HepG2 (cell line): ENCODE measurements around the gene SLC7A8. TPM values are rescaled to one million over a fixed set of nuclear protein-coding genes. Genes with fewer than 3 reads are reported as not detected.

ENCODE experiments used
- ATAD3A ChIP-seq: sonication (generic); formaldehyde crosslinking; IDR thresholded peaks from 2 replicates; pipeline ENCODE4 v1.4.0; 2020; ENCODE audit warnings: missing genetic modification reagents
- ERF ChIP-seq: IDR thresholded peaks from 2 replicates; pipeline ENCODE4 v1.6.1; 2018; ENCODE audit warnings: missing biosample characterization, missing genetic modification reagents
- EZH2 ChIP-seq: conservative IDR thresholded peaks from 2 replicates; pipeline ENCODE4 v1.6.1; 2012; ENCODE audit warnings: mild to moderate bottlenecking, low read depth, low read length, moderate library complexity
- HMG20B ChIP-seq: conservative IDR thresholded peaks from 2 replicates; pipeline ENCODE4 v1.6.1; 2016; ENCODE audit warnings: missing genetic modification reagents, missing compliant biosample characterization
- JUND ChIP-seq: sonication (generic); formaldehyde crosslinking; IDR thresholded peaks from 2 replicates; pipeline ENCODE4 v1.8.0; 2022; ENCODE audit warnings: mild to moderate bottlenecking, missing genetic modification reagents
- KAT7 ChIP-seq: IDR thresholded peaks from 2 replicates; pipeline ENCODE4 v1.6.1; 2018; ENCODE audit warnings: borderline replicate concordance, missing compliant biosample characterization
- PAXIP1 ChIP-seq: sonication (generic); formaldehyde crosslinking; conservative IDR thresholded peaks from 2 replicates; pipeline ENCODE4 v1.4.0; 2020; ENCODE audit warnings: mild to moderate bottlenecking, missing genetic modification reagents, moderate library complexity
- RXRA ChIP-seq: sonication (generic); formaldehyde crosslinking; IDR thresholded peaks from 2 replicates; pipeline ENCODE4 v1.5.1; 2020; ENCODE audit warnings: missing genetic modification reagents
- SOX5 ChIP-seq: IDR thresholded peaks from 2 replicates; pipeline ENCODE4 v1.6.1; 2016; ENCODE audit warnings: borderline replicate concordance
- SP1 ChIP-seq, 2 experiments: fragments of 450-650 bp in 1 of 2; sonication (generic) in 1 of 2; formaldehyde crosslinking in 1 of 2; IDR thresholded peaks; 2 replicates each; pipeline versions ENCODE4 v1.4.0 to v1.6.1; 2016 to 2020; ENCODE audit warnings: missing genetic modification reagents in 1 of 2
- SRF ChIP-seq: IDR thresholded peaks from 2 replicates; pipeline ENCODE4 v1.6.1; 2011; ENCODE audit warnings: mild to moderate bottlenecking, low read depth, low read length, moderate library complexity
- SRSF1 ChIP-seq: fragments of 200-400 bp; formaldehyde crosslinking; optimal IDR thresholded peaks from 2 replicates; pipeline ENCODE3; 2017; ENCODE audit warnings: mild to moderate bottlenecking, low read depth, low read length, moderate library complexity
- TAF1 ChIP-seq: sonication (generic); formaldehyde crosslinking; IDR thresholded peaks from 2 replicates; pipeline ENCODE4 v1.4.0; 2020; ENCODE audit warnings: missing genetic modification reagents
- TEAD2 ChIP-seq: sonication (generic); formaldehyde crosslinking; IDR thresholded peaks from 2 replicates; pipeline ENCODE4 v1.9.0; 2021; ENCODE audit warnings: missing genetic modification reagents
- U2AF1 ChIP-seq: fragments of 200-400 bp; formaldehyde crosslinking; optimal IDR thresholded peaks from 2 replicates; pipeline ENCODE3; 2017; ENCODE audit warnings: mild to moderate bottlenecking, low read depth, low read length
- ZBTB25 ChIP-seq: IDR thresholded peaks from 2 replicates; pipeline ENCODE4 v1.6.1; 2018; ENCODE audit warnings: missing genetic modification reagents
- ZFP37 ChIP-seq: sonication (generic); formaldehyde crosslinking; IDR thresholded peaks from 2 replicates; pipeline ENCODE4 v1.4.0; 2020; ENCODE audit warnings: missing genetic modification reagents, borderline replicate concordance
- ZFX ChIP-seq: sonication (generic); formaldehyde crosslinking; IDR thresholded peaks from 2 replicates; pipeline ENCODE4 v1.4.0; 2020; ENCODE audit warnings: mild to moderate bottlenecking, low read depth, missing genetic modification reagents, moderate library complexity
- ZNF205 ChIP-seq: IDR thresholded peaks from 2 replicates; pipeline ENCODE4 v1.6.1; 2018; ENCODE audit warnings: missing biosample characterization, missing genetic modification reagents
- ZNF234 ChIP-seq: sonication (generic); formaldehyde crosslinking; conservative IDR thresholded peaks from 2 replicates; pipeline ENCODE4 v1.5.1; 2020; ENCODE audit warnings: mild to moderate bottlenecking, missing genetic modification reagents
- ZNF691 ChIP-seq: sonication (generic); formaldehyde crosslinking; IDR thresholded peaks from 2 replicates; pipeline ENCODE4 v1.4.0; 2020; ENCODE audit warnings: missing genetic modification reagents, low read depth, mild to moderate bottlenecking, borderline replicate concordance
- ZSCAN31 ChIP-seq: sonication (generic); formaldehyde crosslinking; IDR thresholded peaks from 2 replicates; pipeline ENCODE4 v1.5.0; 2020; ENCODE audit warnings: low read depth, mild to moderate bottlenecking, missing genetic modification reagents
- polyA plus RNA-seq, 8 experiments: library from polyadenylated mRNA; depleted of rRNA in 3 of 8; stranded (reverse) in 7 of 8; unstranded in 1 of 8; fragments of >200 nt; fragmentation: Illumina TruSeq in 4 of 8; extraction: Trizol in 4 of 8; gene quantifications; 2 replicates each; pipeline versions ENCODE4 v1.2.1 to v1.2.3, GENCODE V29; 2011 to 2016; ENCODE audit warnings: low read depth in 4 of 8, missing spikeins in 1 of 8, mixed read lengths in 1 of 8; ENCODE audit not compliant: insufficient read depth in 1 of 8
- total RNA-seq, 5 experiments: library from RNA; depleted of rRNA; stranded (reverse); fragments of >200 nt; fragmentation: Illumina TruSeq; extraction: Trizol; gene quantifications; 2 replicates each; pipeline ENCODE4 v1.2.3, GENCODE V29; 2016; ENCODE audit warnings: low read depth in 1 of 5
- TF ChIP-seq, protein P1 (sequence below): sonication (generic); formaldehyde crosslinking; IDR thresholded peaks from 2 replicates; pipeline ENCODE4 v1.5.0; 2020; ENCODE audit warnings: missing genetic modification reagents

Gene SLC7A8
- total and polyA plus RNA-seq, 2 of the 13 experiments (the other 11 are each of a cell fraction or from before 2014, with no cell fraction given), result 0.25 TPM; not detected in 1

DNA sequence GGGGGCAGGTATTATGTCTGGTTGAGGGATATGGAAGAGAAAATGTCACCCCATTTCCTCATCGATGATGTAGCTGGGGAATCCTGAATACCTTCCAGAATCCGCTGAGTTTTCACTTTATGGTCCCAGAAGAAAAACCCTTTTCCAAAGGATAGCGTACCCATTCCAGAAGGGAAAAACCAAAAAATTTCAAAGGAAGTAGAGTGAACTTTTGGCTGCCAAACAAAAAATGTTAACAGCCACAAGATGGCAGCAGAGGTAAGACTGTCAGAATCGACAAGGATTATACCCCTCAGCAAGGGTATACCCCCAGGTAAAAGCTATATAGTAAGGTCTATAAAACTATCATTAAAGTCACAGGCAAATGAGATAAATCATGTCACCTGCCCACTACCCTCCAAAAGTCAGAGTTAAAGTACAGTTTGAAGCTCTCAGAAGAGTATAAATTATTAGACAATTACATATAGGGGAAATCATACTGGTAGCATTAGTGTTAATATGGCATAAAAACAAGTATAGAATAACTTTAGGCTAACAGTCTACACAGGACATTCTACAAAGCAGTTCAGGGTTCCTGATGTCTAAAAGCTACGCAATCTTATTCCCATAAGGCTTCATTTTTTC lies 106.6 kb downstream of the SLC7A8 start (continued):
- TF ChIP-seq ZNF234 (CRISPR knock-in tag), result no peak
- TF ChIP-seq U2AF1, result no peak
- no peak for TF ChIP-seq JUND (CRISPR knock-in tag)
- TF ChIP-seq PAXIP1 (CRISPR knock-in tag), result no peak
- TF ChIP-seq ZBTB25 (CRISPR knock-in tag), result no peak
- TF ChIP-seq SRF, result no peak
- 0 out of 2 replicates have a peak, but pooled peaks have one; percentile 17 for TF ChIP-seq ZFX (CRISPR knock-in tag)
- no peak for TF ChIP-seq ZNF205 (CRISPR knock-in tag)
- TF ChIP-seq SRSF1, result no peak
- TF ChIP-seq SOX5 (CRISPR knock-in tag), result no peak
- no peak for TF ChIP-seq RXRA
- TF ChIP-seq TAF1 (CRISPR knock-in tag), result no peak
- no peak for TF ChIP-seq TEAD2 (CRISPR knock-in tag)
- no peak for TF ChIP-seq ZSCAN31 (CRISPR knock-in tag)
- no peak for TF ChIP-seq EZH2
- no peak for TF ChIP-seq ZNF691 (CRISPR knock-in tag)
- no peak for TF ChIP-seq KAT7 (CRISPR knock-in tag)
- no peak for TF ChIP-seq HMG20B (CRISPR knock-in tag)
- TF ChIP-seq SP1 (IDR thresholded peaks at IDR 0.05), result no peak
- no peak for TF ChIP-seq SP1 (CRISPR knock-in tag; IDR thresholded peaks at IDR 0.05)
- no peak; the same call in 1 of the 2 replicates for TF ChIP-seq ERF
- TF ChIP-seq ZFP37 (CRISPR knock-in tag), result no peak
- TF ChIP-seq, protein P1, sequence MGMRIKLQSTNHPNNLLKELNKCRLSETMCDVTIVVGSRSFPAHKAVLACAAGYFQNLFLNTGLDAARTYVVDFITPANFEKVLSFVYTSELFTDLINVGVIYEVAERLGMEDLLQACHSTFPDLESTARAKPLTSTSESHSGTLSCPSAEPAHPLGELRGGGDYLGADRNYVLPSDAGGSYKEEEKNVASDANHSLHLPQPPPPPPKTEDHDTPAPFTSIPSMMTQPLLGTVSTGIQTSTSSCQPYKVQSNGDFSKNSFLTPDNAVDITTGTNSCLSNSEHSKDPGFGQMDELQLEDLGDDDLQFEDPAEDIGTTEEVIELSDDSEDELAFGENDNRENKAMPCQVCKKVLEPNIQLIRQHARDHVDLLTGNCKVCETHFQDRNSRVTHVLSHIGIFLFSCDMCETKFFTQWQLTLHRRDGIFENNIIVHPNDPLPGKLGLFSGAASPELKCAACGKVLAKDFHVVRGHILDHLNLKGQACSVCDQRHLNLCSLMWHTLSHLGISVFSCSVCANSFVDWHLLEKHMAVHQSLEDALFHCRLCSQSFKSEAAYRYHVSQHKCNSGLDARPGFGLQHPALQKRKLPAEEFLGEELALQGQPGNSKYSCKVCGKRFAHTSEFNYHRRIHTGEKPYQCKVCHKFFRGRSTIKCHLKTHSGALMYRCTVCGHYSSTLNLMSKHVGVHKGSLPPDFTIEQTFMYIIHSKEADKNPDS (CRISPR knock-in tag), result no peak
- no peak for TF ChIP-seq ATAD3A (CRISPR knock-in tag)
